ENCODE measurements around the gene SLC41A3. TPM values are rescaled to one million over a fixed set of nuclear protein-coding genes. Genes with fewer than 3 reads are reported as not detected.

The SLC41A3 gene
- total and polyA plus RNA-seq, 2 of the 4 experiments (the other 2 are of a cell fraction) = 30.5 to 43.5 TPM

- no peak for ATAC-seq (ENCODE audit: low read depth)
- DNase-seq = no peak
- Histone ChIP-seq H2AK9ac (replicated peaks; ENCODE audit: low read depth, low read length, poor library complexity) (no peak overlapping the region), H2AK5ac (ENCODE audit: low read depth, low read length) (no peak overlapping the region), H2BK120ac (ENCODE audit: low read depth, low read length) (no peak overlapping the region), H2BK20ac (ENCODE audit: low read depth, low read length) (no peak overlapping the region), H2BK5ac (ENCODE audit: low read depth, low read length, poor library complexity, severe bottlenecking) (no peak overlapping the region), H3K79me1 (ENCODE audit: low read depth in 1 of 2, low read length in 2 of 2) (no peaks in the 10 kb centered on the region), H2BK15ac (ENCODE audit: low read depth, low read length) (no peak overlapping the region), H3K4me2 (ENCODE audit: low read depth, low read length) (no peak overlapping the region), H3K4ac (ENCODE audit: low read depth, low read length) (no peak overlapping the region), H4K5ac (ENCODE audit: low read depth, low read length) (no peak overlapping the region), H3K4me3 (ENCODE audit: insufficient read depth, low read depth, low read length) (no peak overlapping the region), H3K27ac (ENCODE audit: insufficient read depth, low read length) (no peak overlapping the region), H3K9me1 (ENCODE audit: insufficient read depth, low read length) (no peaks in the 10 kb centered on the region), H3K4me1 (ENCODE audit: control insufficient read depth, insufficient read depth, low read length) (no peaks in the 10 kb centered on the region), H2AFZ (replicated peaks; ENCODE audit: low read length, poor library complexity) (no peak overlapping the region), H3K9me3 (ENCODE audit: control insufficient read depth, insufficient read depth, low read length) (no peaks in the 10 kb centered on the region), H3K36me3 (ENCODE audit: control insufficient read depth, insufficient read depth, low read length) (no peaks in the 10 kb centered on the region), H3K14ac (replicated peaks; ENCODE audit: low read depth, low read length) (no peak overlapping the region), H3K18ac (ENCODE audit: low read depth, low read length) (no peak overlapping the region), H3K27me3 (ENCODE audit: control insufficient read depth, insufficient read depth, low read length) (peaks cover 42% of the 10 kb centered on the region), H4K20me1 (ENCODE audit: insufficient read depth, low read length) (no peaks in the 10 kb centered on the region), H3K56ac (ENCODE audit: extremely low read depth, insufficient read depth, low read length) (no peak overlapping the region), H4K91ac (ENCODE audit: insufficient read depth, low read depth, low read length) (no peak overlapping the region), H3K9ac (ENCODE audit: low read depth, low read length) (no peak overlapping the region), H4K8ac (ENCODE audit: low read depth in 2 of 2, low read length in 2 of 2) (no peak overlapping the region), H3K23ac (ENCODE audit: low read depth, low read length) (no peak overlapping the region)
- POLR2A ChIA-PET (ENCODE audit: unreplicated experiment) = no interaction called here
- in situ Hi-C loops (cut with MboI; ENCODE audit: low sequenced_read_pairs) = loop anchor here (5.0 kb wide), 1 partner anchor 255 kb away; no protein-coding TSS in a partner anchor
- intact Hi-C loops (cut with micrococcal nuclease) = loop anchor here (5.0 to 10.0 kb wide), 4 partner anchors 160 to 390 kb away; partner anchors contain the start of genes CHST13 and ZXDC
- WGBS, 2 experiments (ENCODE audit: extremely low coverage in 2 of 2, insufficient read length in 1 of 2) = 67% methylated on average over 5 of the region's 16 CpGs; no CpG with 5 or more reads in 1 of the 2 experiments
- CTCF ChIA-PET = interaction anchor here (0.6 to 2.7 kb wide), 3 partner anchors 17 to 66 kb away, joined by 3 to 10 read pairs (median 7); no protein-coding TSS in a partner anchor
- dilution Hi-C loops (cut with HindIII; ENCODE audit: low sequenced_read_pairs, unreplicated experiment) = no loop called here
- no TSS peak for BruUV-seq (replicated peaks)
- no peak for TF ChIP-seq SMC3 (IDR thresholded peaks at IDR 0.05; ENCODE audit: low read depth, low read length)
- TF ChIP-seq MXI1 (IDR thresholded peaks at IDR 0.05; ENCODE audit: borderline replicate concordance, low read depth, low read length) = no peak
- TF ChIP-seq NFE2L2 (IDR thresholded peaks at IDR 0.05; ENCODE audit: low read depth, low read length) = no peak
- no peak for TF ChIP-seq FOS (IDR thresholded peaks at IDR 0.05; ENCODE audit: low read depth, low read length)
- no peak for TF ChIP-seq CHD1 (IDR thresholded peaks at IDR 0.05; ENCODE audit: low read depth, low read length)
- no peak for TF ChIP-seq BHLHE40 (IDR thresholded peaks at IDR 0.05; ENCODE audit: low read depth, low read length)
- no peak for TF ChIP-seq MAFK (IDR thresholded peaks at IDR 0.05; ENCODE audit: low read depth, low read length)
- no peak for TF ChIP-seq CTCF (conservative IDR thresholded peaks at IDR 0.05; ENCODE audit: low read depth, low read length)
- TF ChIP-seq CEBPB (IDR thresholded peaks at IDR 0.05; ENCODE audit: low read depth, low read length) = no peak
- TF ChIP-seq POLR2A (IDR thresholded peaks at IDR 0.05; ENCODE audit: low read depth, low read length) = no peak
- no peak for TF ChIP-seq USF2 (IDR thresholded peaks at IDR 0.05; ENCODE audit: low read depth, low read length)
- no peak for TF ChIP-seq ELK1 (IDR thresholded peaks at IDR 0.05; ENCODE audit: borderline replicate concordance, low read depth, low read length)
- no peak for TF ChIP-seq RCOR1 (IDR thresholded peaks at IDR 0.05; ENCODE audit: insufficient replicate concordance, low read length)
- no peak for TF ChIP-seq RFX5 (IDR thresholded peaks at IDR 0.05; ENCODE audit: low read depth, low read length)
- TF ChIP-seq RAD21 (IDR thresholded peaks at IDR 0.05; ENCODE audit: low read length) = no peak
These were observed 48.2 kb upstream of the SLC41A3 start for GRCh38 chr3:126131881-126132750.

Measured in IMR-90 (cell line).